Stomach smooth muscle (tissue), 2 donors: Measurements from ENCODE around the gene SLC15A3.
A peak's percentile ranks its signal among the peaks of the same experiment; 100 is the strongest.

ENCODE experiments used
- H3K27ac ChIP-seq: one replicate; pipeline ENCODE4 v1.7.0; 2013; ENCODE audit warnings: mild to moderate bottlenecking, low read length, inconsistent platforms
- H3K27me3 ChIP-seq, 2 donors: one replicate each; pipeline ENCODE4 v1.7.0; 2013; ENCODE audit warnings: low read length in 2 of 2; ENCODE audit not compliant: insufficient read depth in 2 of 2, control insufficient read depth in 1 of 2
- H3K36me3 ChIP-seq, 2 donors: one replicate each; pipeline ENCODE4 v1.7.0; 2013; ENCODE audit warnings: low read length in 2 of 2; ENCODE audit not compliant: control insufficient read depth in 2 of 2, insufficient read depth in 2 of 2
- H3K4me1 ChIP-seq: one replicate; pipeline ENCODE4 v1.7.0; 2013; ENCODE audit warnings: low read length; ENCODE audit not compliant: control insufficient read depth, insufficient read depth
- H3K4me3 ChIP-seq, 2 donors: one replicate each; pipeline ENCODE4 v1.7.0; 2013; ENCODE audit warnings: low read length in 2 of 2
- H3K9ac ChIP-seq, 2 donors: one replicate each; pipeline ENCODE4 v1.7.0; 2013; ENCODE audit warnings: low read length in 2 of 2, mild to moderate bottlenecking in 1 of 2
- H3K9me3 ChIP-seq, 2 donors: one replicate each; pipeline ENCODE4 v1.7.0; 2013; ENCODE audit warnings: low read length in 2 of 2; ENCODE audit not compliant: control insufficient read depth in 2 of 2
- donor health status: healthy.
- donor health status: Pancreatic carcinoma.

SLC15A3 gene

GRCh38 chr11:60951904-60952741 is at the start of gene SLC15A3:
Gene SLC15A3, minus strand, starts transcription at chr11:60952176. Its CDS starts 625 bp downstream, at chr11:60951551.
- Histone ChIP-seq H3K9me3 (no peaks in the 10 kb centered on the region), H3K27me3 (no peaks in the 10 kb centered on the region), H3K36me3 (no peaks in the 10 kb centered on the region), H3K27ac (peak within 1 kb of the TSS; percentile 70), H3K9ac (peak within 1 kb of the TSS; percentile 61 to 62), H3K4me1 (peaks cover 24% of the 10 kb centered on the region), H3K4me3 (peak within 1 kb of the TSS; percentile 68 to 74)

DNA sequence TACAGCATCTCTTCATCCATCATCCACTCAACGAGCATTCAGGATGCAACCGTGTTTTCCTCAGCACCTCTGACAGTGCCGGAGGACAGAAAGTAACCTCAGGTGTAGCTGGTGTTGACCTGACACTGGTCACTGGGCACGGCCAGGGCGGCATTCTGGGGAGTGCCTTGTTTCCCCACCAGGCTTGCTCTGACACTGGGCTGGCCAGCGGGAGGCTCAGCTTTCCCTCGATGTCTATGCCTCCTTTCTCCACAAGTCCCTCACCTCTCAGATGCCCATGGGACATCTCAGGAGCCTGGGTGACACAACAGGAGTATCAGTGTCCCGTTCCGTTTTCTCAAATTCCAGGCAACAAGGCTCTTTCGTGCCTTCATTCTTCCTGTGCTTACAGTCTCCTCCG is 48.5 kb upstream of the SLC15A3 start:
- Histone ChIP-seq H3K36me3 (no peaks in the 10 kb centered on the region), H3K27ac (no peak overlapping the region), H3K9me3 (no peaks in the 10 kb centered on the region), H3K9ac (no peak overlapping the region), H3K4me3 (no peak overlapping the region), H3K4me1 (peaks cover 7% of the 10 kb centered on the region), H3K27me3 (peaks cover 2 to 7% of the 10 kb centered on the region in 2 donors)

DNA sequence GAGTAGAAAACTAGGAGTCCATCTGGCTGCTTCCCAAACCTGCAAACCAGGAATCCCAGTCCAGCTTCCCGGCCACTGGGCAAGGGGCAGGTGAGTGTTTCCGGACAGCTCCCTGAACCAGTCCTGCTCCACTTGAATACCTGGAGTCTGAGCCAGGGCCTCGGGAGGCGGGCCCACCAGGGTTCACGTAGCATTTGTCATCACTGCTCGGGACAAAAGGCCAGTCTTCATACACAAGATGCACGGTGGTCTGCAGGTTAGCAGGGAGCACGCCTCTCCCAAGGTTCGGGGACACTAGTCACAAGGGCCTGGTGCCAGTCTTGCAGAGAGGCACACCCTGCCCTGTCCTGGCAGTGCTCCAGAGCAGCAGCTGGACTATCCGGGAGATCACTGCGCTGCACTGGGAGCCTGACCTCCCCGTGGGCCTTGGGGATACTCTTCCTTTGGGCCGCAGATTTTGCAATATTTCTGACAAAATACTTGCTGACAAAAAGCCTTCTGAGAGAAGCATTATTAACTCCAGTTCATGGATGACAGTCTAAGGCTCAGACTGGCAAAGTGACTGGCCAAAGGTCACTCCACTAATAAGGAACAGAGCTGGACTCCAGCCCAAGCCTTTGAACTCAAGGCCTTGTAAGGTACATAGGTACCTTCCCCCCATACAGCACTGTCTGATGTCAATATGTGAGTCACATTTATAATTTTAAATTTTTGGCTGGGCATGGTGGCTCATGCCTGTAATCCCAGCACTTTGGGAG is 44.6 kb upstream of the SLC15A3 start:
- Histone ChIP-seq H3K4me1 (no peaks in the 10 kb centered on the region), H3K27ac (no peak overlapping the region), H3K36me3 (no peaks in the 10 kb centered on the region), H3K27me3 (peaks cover 6 to 8% of the 10 kb centered on the region in 2 donors), H3K4me3 (no peak overlapping the region), H3K9ac (no peak overlapping the region), H3K9me3 (no peaks in the 10 kb centered on the region)

- H3K27me3 ChIP-seq: peaks cover 6 to 8% of the 10 kb centered on the region in 2 donors
- H3K36me3 ChIP-seq: no peaks in the 10 kb centered on the region
- H3K9me3 ChIP-seq: no peaks in the 10 kb centered on the region
- no peak overlapping the region for H3K9ac ChIP-seq
- H3K4me1 ChIP-seq: no peaks in the 10 kb centered on the region
- no peak overlapping the region for H3K27ac ChIP-seq
- H3K4me3 ChIP-seq: no peak overlapping the region
These were observed 43.8 kb upstream of the SLC15A3 start for GRCh38 chr11:60995798-60996197.

GRCh38 chr11:60994541-60995080 is 42.6 kb upstream of the SLC15A3 start:
- no peak overlapping the region for H3K27ac ChIP-seq
- no peaks in the 10 kb centered on the region for H3K36me3 ChIP-seq
- H3K4me1 ChIP-seq: no peaks in the 10 kb centered on the region
- no peak overlapping the region for H3K4me3 ChIP-seq
- H3K27me3 ChIP-seq: peaks cover 6% of the 10 kb centered on the region in 2 donors
- no peaks in the 10 kb centered on the region for H3K9me3 ChIP-seq
- H3K9ac ChIP-seq: no peak overlapping the region

DNA sequence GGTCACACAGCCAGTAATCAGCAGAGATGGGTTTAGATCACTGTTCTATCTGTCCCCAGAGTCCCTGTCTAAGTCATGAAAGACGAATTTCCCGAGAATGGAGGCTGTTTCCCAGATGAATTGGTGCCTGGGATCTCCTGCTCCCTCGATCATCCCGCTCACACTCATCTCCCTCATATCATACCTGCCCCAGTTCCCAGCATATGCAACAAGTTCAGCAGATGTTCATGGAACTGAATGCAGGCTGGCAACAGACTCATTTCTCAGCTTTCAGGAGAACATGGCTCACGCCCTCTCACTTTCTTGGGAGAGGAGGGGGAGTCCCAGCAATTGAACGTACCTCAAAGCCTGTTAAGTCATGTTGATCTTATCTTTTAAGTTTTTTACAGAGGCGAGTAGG is 41.6 kb upstream of the SLC15A3 start:
- no peak overlapping the region for H3K27ac ChIP-seq
- no peaks in the 10 kb centered on the region for H3K36me3 ChIP-seq
- H3K4me1 ChIP-seq: no peaks in the 10 kb centered on the region
- H3K27me3 ChIP-seq: peaks cover 6% of the 10 kb centered on the region in 2 donors
- no peaks in the 10 kb centered on the region for H3K9me3 ChIP-seq
- no peak overlapping the region for H3K4me3 ChIP-seq
- no peak overlapping the region for H3K9ac ChIP-seq

DNA sequence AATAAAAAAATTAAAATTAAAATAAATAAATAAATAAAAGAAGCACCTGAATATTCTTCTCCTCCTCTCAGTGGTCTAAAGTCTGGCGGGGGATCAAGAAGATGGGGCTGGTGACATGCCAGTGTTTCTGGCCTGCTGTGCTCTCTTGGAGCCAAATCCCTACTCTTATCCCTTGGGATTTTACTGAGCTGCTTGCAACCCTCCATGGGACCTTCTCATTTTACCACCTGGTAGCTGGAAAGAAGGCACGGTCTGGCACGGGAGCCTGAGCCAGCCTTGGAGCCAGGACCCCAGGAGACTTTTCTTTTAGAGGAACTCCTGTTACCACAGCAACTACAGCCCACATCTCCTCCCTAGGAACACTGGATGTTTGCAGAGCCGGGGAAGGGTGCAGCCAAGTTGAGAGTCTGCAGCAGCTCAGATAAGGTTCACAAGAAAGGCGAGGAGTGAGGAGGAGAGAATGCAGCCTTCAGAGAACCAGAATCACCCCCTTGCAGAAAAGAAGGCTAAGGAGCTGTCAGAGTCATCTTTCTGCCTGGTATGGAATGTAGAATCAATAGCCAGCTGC is 41.0 kb upstream of the SLC15A3 start:
- no peaks in the 10 kb centered on the region for H3K4me1 ChIP-seq

GRCh38 chr11:60991457-60991856 is 39.5 kb upstream of the SLC15A3 start:
- H3K27me3 ChIP-seq: peaks cover 6% of the 10 kb centered on the region in 2 donors

More for the DNA sequence above, 41.0 kb upstream of the SLC15A3 start:
- Histone ChIP-seq H3K36me3 (no peaks in the 10 kb centered on the region), H3K27ac (no peak overlapping the region), H3K4me3 (no peak overlapping the region), H3K27me3 (peaks cover 3 to 6% of the 10 kb centered on the region in 2 donors), H3K9me3 (no peaks in the 10 kb centered on the region), H3K9ac (no peak overlapping the region)

GRCh38 chr11:60989093-60989650 is 37.2 kb upstream of the SLC15A3 start:
- Histone ChIP-seq H3K4me1 (no peaks in the 10 kb centered on the region), H3K27me3 (peaks cover 4 to 6% of the 10 kb centered on the region in 2 donors)

More at GRCh38 chr11:60991457-60991856, 39.5 kb upstream of the SLC15A3 start:
- Histone ChIP-seq H3K9ac (no peak overlapping the region), H3K9me3 (no peaks in the 10 kb centered on the region), H3K4me1 (no peaks in the 10 kb centered on the region), H3K27ac (no peak overlapping the region), H3K36me3 (no peaks in the 10 kb centered on the region), H3K4me3 (no peak overlapping the region)

DNA sequence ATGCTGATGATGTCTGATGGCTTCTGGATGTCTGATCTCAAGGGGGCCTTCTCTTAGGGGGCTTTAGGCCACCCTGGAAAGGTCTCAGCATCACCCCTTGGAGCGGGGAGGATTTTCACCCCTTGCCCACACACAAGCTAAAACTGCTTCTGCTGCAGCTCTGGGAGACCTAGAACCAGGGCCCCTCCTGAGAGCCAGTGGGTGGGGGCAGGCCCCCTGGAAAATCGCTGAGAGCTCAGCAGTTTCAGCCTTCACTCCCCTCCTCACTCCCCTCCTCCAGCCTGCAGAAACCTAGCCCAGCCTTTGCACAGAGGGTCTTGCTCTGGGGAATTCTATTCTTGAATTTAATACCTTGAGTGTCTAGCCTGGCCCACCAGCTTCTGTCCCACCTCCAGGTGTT is 36.7 kb upstream of the SLC15A3 start:
- Histone ChIP-seq H3K9me3 (no peaks in the 10 kb centered on the region), H3K27ac (no peak overlapping the region), H3K4me3 (no peak overlapping the region), H3K27me3 (peaks cover 4 to 5% of the 10 kb centered on the region in 2 donors), H3K9ac (no peak overlapping the region), H3K4me1 (no peaks in the 10 kb centered on the region), H3K36me3 (no peaks in the 10 kb centered on the region)

More at GRCh38 chr11:60989093-60989650, 37.2 kb upstream of the SLC15A3 start:
- Histone ChIP-seq H3K9me3 (no peaks in the 10 kb centered on the region), H3K36me3 (no peaks in the 10 kb centered on the region), H3K4me3 (no peak overlapping the region), H3K27ac (no peak overlapping the region), H3K9ac (no peak overlapping the region)
